Hematopoietic multipotent progenitor cell (in vitro differentiated cells): ENCODE measurements around the gene PPP6R1. TPM values are rescaled to one million over a fixed set of nuclear protein-coding genes. Genes with fewer than 3 reads are reported as not detected.

Source experiments
- DNase-seq, 3 donors: peaks; one replicate each; pipeline ENCODE4 v3.0.0-alpha.2; 2011 to 2015; ENCODE audit warnings: low read depth in 2 of 3, low spot score in 2 of 3
- total RNA-seq: library from RNA; depleted of rRNA; stranded (reverse); fragments of >200 nt; gene quantifications from one replicate; pipeline ENCODE4 v1.2.3, GENCODE V29; 2012

PPP6R1 gene
- total RNA-seq, 1 donor = 307 TPM

DNA sequence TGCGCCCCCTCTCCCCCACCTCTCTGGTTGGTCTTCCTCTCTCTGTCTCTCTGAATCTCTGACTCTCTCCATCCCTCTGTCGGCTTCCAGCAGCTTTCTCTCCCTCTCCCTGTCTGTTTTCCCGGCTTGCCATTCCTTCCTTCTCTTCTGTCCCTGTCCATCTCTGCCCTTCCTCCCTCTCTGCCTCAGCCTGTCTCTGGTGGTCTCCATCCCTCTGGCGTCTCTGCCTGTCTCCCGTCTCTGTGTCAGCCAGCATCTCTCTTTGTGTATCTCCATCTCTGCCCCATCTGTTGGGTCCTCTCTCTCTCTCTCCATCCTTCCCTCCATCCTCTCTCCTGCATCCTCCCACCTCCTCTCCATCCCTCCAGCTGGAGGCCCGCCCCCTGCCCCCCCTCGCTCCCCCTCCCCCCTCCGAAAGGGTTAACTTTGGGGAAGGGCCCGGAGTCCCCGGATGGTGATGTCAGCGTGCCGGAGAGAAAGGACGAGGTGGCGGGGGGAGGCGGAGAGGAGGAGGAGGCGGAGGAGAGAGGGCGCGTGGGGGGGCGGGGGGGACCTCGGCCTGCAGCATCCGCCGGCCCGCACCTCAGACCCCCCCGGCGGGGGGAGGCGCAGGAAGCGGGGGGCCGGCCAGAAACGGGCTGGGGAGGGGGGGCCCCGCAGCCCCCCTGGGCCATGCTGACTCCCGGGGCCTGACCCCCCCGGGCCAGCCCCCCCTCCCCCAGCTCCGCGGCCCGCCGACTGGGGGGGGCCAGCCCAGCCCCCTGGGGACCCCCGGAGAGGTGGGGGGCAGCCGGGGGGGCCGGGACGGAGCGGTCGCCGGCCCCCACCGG, 24.9 kb upstream of the PPP6R1 start, which contains the start of gene BRSK1:
TSS of gene BRSK1 (plus strand) at position 450 of the 830 bp plus-strand sequence. CDS start 446 bp downstream, outside the sequence.
- peak in 2 of 3 donors; percentile 35 to 62 for DNase-seq

DNA sequence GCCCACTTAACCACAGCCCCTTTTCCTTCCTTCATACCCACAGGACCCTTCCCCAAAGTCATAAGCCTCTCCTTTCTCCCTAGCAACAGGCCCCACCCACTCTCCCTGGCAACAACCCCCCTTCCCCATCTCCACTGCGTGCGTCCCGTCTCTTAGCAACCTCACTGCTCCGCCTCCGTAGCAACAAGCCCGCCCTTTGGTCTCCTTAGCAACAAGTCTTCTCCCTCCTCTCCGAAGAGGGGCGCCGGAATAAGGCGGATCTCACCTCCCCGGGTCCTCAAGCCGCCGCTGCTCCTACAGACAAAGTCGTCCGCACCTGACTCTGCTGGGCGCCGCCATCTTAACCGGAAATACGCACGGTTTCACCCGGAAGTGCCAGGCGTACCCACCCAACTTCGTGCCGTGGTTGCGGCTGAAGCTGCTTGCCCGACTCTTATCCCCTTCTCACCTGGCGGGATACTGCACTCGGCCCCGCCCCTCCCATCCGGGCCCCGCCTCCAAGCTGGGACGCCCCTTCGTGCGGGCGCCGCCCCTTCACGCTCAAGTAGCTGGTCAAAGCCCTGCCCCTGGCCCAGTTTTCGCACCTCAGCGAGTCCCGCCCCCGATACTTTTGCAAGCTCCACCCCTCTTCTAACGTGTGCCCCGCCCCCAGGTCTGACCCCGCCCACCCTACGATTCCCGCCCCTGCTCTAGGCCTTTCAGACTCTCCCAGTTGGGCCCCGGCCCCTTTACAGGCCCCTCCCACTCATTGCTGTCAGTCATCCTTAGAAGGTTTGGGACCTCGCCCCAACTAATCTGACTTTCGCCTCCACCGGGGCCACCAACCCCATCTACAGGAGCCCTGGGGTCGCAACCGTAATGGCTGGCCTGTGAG, 21.2 kb upstream of the PPP6R1 start, which contains the start of gene HSPBP1:
TSS of gene HSPBP1 (minus strand) at position 341 of the 874 bp plus-strand sequence. CDS start 502 bp downstream, outside the sequence.
- peak; percentile 89 to 96 (median 96) for DNase-seq

GRCh38 chr19:55279340-55279739, 20.5 kb upstream of the PPP6R1 start:
- DNase-seq = no peak

GRCh38 chr19:55278391-55279135, 19.7 kb upstream of the PPP6R1 start:
- DNase-seq = no peak

DNA sequence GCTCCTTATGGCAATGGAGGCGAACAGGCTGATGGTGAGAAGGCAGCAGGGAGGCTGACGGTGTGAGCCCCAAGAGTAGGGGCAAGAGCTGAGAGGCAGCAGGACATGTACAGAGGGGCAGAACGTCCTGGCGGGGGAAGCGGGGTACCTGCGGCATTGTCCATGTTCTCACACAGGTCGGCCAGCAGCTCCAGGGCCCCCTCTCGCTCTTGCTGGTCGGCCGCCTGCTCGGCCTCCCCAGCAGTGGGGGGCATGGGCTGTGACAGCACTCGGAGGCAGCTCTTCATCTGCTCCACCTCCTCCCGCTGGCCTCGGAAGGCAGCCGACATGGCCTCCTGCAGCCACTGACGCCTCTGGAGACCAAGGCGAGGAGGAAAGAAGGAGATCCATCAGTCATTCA, 18.7 kb upstream of the PPP6R1 start:
- DNase-seq = no peak

- DNase-seq = no peak
These were observed 18.1 kb upstream of the PPP6R1 start for GRCh38 chr19:55276720-55277430.

DNA sequence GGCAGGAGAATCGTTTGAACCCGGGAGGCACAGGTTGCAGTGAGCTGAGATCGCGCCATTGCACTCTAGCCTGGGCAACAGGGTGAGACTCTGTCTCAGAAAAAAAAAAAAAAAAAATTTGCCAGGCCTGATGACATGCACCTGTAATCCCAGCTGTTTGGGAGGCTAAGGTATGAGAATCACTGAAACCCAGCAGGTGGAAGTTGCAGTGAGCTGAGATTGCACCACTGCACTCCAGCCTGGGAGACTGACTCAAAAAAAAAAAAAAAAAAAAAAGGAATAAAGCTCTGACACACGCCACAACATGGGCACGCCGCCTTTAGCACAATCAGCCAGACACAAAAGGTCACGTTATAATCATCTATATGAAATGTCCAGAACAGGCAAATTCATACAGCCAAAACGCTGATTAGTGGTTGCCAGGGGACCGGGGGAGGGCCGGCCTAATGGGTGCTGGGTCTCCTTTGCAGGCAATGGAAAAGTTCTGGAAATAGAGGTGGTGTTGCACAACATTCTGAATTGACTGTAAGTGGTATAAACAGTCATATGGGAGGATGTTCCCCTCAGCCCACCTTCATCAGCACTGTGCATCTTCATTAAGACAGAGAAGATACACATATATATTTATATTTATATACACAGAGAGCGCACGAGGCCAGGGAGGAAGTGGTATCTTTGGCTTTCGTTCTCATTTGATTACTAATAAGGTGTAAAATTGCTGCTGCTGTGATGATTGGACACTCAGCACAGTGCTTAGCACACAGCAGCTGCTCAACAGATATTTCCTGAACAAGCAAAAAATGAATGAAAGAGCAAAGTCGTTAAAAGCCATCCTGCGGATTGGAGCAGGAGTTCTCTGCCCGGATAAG, 17.3 kb upstream of the PPP6R1 start:
- DNase-seq = no peak

GRCh38 chr19:55273978-55274707, 15.3 kb upstream of the PPP6R1 start:
- no peak for DNase-seq

GRCh38 chr19:55272142-55272541, 13.3 kb upstream of the PPP6R1 start:
- DNase-seq = no peak

GRCh38 chr19:55270172-55270942, 11.5 kb upstream of the PPP6R1 start:
- DNase-seq = no peak

DNA sequence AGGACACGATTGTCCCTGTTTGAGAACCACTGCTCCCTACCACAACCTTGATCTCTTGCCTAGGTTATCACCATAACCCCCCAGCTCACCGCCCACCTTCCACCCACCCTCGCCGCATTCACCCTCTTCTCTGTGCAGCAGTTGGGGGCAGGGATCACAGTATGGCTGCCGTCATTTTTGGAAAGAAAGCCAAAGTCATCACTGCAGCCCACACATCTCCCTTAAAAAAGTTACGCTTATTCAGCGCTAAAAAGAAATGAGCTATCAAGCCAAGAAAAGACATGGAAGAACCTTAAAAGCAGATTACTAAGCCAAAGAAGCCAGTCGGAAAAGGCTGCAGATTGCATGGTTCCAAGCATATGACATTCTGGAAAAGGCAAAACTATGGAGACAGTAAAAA, 10.5 kb upstream of the PPP6R1 start:
- no peak for DNase-seq

DNA sequence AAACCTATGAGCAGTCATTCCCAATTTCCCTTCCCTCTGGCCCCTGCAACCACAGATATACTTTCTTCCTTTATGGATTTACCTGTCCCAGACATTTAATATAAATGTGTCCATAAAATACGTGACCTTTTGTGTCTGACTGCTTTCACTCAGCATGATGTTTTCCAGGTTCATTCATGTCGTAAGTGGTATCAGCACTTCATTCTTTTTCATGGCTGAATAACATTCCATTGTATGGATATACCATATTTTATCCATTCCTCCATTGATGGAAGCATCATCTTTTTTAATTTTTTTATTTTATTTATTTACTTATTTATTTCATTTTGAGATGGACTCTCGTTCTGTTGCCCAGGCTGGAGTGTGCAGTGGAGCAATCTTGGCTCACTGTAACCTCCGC, 8.0 kb upstream of the PPP6R1 start:
- DNase-seq = no peak

GRCh38 chr19:55266404-55266803, 7.6 kb upstream of the PPP6R1 start:
- DNase-seq = no peak

DNA sequence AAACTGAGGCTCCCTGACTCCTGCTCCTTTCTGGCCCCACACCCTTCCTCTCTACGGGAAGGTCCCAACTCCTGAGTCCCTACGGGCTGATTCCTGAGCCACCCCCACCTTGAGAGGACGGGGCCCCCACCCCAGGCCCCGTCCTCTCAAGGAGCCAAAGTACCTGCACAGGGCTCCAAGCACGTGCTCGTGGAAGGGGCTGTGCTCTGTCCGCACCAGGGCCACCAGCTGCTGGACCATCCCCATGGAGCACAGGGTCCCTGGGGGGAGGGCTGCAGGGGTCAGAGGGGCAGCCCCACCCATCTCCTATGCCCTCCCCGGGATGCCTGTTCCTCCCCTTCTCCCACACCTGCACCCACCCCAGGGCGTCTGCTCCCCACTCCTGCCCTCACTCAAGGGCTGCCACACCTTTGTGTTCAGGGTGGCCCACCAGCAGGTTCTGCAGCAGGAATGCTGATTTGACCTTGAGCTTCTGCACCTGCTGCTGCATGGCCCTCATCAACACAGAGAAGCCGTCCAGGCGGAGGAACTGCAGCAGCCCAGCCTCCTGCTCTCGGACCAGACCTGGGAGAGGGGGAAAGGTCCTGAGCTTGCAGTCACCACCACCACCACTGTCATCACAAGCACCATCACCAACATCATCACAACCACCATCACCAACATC, 7.0 kb upstream of the PPP6R1 start:
- no peak for DNase-seq

GRCh38 chr19:55265173-55265572, 6.4 kb upstream of the PPP6R1 start:
- DNase-seq = no peak

DNA sequence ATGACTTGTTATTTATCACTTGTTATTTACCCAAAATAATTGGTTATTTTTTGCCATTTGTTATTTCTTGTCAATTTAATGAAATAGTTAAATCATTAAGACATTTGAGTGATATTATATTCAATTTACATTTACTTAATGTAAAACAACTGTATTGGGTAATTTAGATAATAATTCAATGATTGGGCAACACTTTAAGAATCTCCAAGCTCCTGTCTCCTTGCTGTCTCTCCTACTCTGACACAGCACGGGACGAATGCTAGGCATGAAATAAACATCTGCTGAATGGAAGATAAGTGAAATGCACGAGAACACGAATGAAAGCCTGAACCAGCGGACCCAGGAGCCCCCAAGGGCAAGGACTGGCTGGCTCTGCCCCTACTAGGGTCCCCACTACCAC, 5.7 kb upstream of the PPP6R1 start:
- DNase-seq = no peak

- no peak for DNase-seq
These were observed 3.5 kb upstream of the PPP6R1 start for GRCh38 chr19:55262359-55262758.
